NT2/D1 (cell line): Measurements from ENCODE around the gene PARK7.

Experiments used
- SUZ12 ChIP-seq: IDR thresholded peaks from 2 replicates; pipeline ENCODE4 v1.6.1; 2011; ENCODE audit not compliant: insufficient read length, insufficient read depth; ENCODE audit errors: extremely low read depth
- YY1 ChIP-seq: IDR thresholded peaks from 2 replicates; pipeline ENCODE4 v1.6.1; 2011; ENCODE audit not compliant: insufficient read length, insufficient read depth
- ZNF274 ChIP-seq: IDR thresholded peaks from 2 replicates; pipeline ENCODE4 v1.6.1; 2011; ENCODE audit warnings: mild to moderate bottlenecking, low read depth, low read length

GRCh38 chr1:8027748-8028570 is 66.4 kb downstream of the PARK7 start:
- TF ChIP-seq SUZ12 (no peak), YY1 (no peak), ZNF274 (no peak)
